ENCODE results near the gene KISS1R.
"Not testable (repeated sequence)": the region's sequence is repeated elsewhere in the genome, so short reads cannot be mapped to it uniquely, and the experiment has no call there.

Gene KISS1R

DNA sequence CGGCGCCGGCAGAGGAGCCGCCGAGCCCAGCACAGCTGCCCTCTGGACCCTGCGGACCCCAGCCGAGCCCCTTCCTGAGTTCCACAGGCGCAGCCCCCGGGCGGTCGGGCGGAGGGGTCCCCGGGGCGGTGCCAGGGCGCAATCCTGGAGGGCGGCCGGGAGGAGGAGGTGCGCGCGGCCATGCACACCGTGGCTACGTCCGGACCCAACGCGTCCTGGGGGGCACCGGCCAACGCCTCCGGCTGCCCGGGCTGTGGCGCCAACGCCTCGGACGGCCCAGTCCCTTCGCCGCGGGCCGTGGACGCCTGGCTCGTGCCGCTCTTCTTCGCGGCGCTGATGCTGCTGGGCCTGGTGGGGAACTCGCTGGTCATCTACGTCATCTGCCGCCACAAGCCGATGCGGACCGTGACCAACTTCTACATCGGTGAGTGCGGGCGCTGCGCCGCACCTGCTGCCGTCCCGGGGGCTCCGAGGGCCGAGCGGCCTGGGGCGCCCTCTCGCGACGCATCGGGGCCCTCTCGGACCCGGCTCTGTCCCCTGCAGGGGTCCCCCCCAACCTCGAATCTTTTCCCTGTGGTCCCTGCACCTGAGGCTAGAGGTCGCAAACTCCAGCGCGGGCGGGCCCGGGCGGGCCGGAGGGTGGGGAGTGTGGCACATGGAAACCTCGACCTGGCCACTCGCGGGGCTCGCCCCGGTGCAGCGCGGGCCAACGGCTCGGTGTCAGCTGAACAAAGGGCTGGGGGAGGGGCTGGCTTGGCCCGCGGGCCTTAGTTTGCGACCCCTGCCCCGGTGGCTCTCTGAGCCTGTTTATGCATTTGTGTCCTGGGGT, at the start of gene KISS1R:
Gene KISS1R (plus strand): TSS at position 11 of the 829 bp plus-strand sequence. CDS start 170 bp downstream, at position 181.
- DNase-seq, result no peak

DNA sequence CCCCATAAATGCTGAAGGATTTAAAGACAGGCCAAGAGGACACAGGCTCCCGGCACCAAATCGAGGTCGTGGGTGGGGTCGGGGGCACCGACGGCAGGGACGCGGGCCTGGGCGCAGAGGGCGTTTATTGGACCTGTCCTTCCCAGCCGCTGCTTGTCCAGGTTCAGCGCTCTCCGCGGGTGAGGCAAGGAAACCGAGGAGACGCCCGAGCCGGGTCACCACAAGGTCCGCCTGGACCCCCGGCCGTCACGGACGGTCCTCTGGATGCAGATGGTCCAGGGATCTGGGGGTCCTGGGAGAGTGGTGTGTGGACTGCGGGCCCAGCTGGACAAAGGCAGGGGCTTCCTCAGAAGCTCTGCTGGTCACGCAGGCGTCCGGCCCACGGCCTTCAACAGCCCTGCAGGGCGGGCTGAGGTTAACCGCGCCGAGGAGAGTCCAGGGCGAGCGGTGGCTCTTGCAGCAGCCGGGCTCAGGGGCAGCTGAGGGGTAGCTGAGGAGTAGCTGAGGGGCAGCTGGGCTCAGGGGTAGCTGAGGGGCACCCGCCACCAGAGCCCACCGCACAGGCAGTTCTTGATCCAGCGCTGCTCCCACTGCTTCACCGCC, 49.2 kb upstream of the KISS1R start:
- DNase-seq, result no peak

DNA sequence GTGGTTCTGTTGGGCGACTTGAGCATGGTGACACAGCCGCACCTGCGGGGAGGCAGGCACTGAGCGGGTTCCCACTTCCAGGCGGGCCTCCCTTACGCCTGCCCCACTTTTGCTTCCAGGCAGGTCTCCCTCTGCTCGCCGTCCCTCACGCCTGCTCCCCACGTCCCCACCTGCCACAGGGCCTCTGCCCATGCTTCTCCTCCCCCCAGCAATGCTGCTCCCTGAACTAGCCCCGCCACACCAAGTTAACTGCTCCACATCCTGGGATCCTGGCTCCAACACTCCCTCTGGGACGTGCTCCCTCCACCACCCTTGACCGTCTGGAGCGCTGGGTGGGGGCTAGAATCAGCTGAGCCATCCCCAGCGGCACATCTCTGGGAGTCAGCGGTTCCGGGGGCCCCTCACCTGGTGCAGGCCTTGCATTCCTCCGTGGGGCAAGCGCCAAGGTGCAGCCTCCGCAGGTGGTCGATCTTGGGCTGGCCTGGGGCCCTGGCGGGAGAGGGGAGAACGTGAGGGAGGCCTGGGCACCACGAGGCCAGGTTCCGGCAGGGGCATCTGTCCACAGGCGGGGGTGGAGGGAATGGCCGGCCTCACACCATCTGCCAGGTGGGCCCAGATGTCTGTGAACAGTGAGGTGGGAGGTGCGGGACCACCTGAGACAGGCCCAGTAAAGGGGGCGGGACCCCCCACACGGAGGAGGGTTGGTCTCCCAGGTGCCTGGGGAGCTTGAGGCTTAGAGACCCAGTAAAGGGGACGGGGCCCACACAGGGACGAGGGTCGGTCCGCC, 48.5 kb upstream of the KISS1R start:
- DNase-seq, result no peak

DNA sequence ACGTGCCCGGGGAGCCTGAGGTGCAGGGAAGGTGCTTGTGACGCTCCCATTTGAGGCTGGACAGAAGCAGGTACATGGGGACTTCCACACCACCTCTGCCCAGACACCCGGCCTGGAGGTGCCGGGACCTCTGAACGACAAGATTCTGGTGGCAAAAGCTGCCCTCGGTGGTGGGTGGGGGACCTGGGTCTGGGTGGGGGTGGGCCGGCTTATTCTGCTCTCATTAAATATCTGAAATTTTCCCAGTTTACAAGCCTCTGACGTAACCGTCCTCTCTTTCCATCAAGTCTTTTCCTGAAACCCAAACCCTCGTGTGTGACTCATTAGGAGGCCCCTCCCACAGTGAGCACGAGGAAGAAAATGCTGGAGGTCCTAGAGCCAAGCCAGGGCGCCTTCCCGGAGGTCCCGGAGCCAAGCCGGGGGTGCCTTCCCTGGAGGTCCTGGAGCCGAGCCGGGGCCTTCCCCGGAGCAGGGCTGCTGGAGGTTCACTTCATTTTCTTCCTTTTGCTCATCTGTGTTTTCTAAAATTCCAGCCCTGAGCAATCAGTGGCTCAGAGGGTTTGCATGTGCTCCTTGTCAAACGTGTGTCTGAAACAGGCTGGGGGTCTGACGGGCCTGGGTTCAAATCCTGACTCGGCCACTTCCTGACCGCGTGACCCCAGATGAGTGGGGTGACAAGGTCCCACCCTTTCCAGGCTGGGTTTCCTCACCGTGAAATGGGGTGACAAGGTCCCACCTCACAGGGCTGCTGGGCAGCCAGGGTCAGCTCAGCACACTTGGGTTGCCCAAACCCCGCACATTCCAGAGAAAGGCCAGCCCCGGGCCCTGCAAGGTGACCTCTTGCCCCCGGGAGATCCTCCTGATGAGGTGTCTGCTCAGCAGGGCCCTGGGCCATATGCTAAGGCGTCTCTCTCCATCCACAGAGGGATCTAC, 47.6 kb upstream of the KISS1R start:
- peak; percentile 72 for DNase-seq

DNA sequence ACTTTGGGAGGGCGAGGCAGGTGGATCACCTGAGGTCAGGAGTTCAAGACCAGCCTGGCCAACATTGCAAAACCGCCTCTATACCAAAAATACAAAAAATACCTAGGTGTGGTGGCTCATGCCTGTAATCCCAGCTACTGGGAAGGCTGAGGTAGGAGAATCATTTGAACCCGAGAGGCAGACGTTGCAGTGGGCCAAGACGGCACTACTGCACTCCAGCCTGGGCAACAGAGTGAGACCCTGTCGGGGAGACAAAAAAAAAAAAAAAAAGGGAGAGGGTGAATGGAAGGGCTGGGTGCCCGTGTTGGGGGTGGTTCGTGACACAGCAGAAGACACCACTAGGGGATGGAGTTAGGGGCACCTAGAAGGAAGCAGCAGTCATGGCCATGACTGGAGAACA, 46.8 kb upstream of the KISS1R start:
- DNase-seq, result no peak

DNA sequence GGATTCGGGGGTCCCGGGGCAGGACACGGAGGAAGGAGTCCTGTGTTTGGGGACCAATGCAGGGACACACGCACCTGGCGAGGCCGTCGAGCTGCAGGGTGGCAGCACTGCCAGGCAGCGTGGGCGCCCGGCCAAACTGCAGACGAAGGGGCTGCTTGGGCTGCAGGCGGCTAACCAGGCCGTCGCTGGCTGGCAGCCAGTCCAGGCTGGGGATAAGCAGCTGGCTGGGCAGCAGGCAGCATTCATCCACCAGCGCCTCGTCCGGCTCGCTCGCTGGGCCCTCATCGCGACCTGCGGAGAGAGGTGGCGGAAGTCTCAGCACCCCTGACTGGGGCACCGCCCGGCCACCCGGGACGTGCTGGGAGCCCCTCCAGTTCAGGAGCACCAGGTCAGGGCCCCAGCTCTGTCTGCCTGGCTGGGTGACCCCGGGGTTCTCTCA, 46.2 kb upstream of the KISS1R start:
- no peak for DNase-seq

DNA sequence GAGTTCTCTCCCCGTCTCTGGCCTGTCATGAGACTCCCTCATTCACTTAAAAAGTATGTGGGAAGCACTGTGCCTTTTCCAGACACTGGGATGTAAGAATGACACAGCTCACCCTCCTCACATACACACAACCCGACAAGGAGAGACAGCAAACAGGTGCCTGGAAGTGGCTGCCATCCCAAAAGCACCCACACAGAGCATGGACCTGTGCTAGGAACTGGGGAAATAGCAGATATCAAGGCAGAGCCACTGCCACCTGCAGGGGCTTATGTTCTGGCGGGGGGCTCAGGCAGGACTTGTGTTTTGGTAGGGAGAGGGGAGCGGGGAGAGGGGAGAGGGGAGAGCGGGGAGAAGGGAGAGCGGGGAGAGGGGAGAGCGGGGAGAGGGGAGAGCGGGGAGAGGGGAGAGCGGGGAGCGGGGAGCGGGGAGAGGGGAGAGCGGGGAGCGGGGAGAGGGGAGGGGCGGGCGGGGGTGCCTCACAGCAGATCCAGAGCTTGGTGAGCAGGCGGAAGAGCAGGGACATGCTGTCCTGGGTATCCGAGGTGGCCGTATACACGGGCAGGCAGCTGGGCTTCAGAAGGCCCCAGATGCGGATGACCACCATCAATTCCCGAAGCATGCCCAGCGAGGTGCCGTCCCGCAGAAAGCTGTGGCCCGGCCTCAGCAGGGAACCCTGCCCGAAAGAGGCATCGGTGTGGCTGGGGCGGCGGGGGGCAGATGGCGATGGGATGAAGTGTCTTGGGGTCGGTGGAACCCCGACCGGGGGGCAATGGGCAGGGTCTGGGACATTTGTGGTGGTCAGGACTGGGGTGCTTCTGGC, 45.5 kb upstream of the KISS1R start:
- no peak for DNase-seq

DNA sequence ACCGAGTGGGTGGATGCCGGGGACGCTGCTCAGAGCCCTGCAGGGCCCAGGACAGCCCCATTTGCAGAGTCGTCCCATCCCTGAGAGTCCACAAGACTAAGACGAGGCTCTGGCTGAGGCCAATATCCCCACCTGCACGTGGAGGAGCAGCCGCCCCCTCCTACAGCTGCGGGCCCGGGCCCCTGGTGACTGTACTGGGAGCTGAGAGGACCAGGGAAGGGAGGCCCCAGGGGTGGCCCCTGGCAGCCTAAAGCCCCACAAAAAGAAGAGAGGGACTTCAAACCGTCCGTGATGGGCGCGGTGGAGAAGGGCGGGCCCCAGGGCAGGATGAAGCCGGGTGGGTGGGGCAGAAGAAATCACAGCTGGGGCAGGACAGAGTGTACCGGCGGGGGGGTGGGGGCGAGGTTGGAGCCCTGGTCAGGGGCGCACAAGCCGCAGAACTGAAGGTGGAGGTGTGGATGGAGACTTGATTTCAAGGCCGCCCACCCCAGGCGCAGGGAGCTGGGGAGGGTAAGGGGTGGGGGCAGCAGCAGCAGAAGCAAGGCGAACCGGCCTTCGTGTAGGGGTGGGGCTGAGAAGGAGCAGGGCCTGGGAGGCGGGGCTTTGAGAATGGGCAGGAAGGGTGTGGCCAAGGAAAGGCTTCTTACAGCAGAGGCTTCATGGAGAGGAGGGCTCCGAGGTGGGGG, 44.7 kb upstream of the KISS1R start:
- DNase-seq, result no peak

DNA sequence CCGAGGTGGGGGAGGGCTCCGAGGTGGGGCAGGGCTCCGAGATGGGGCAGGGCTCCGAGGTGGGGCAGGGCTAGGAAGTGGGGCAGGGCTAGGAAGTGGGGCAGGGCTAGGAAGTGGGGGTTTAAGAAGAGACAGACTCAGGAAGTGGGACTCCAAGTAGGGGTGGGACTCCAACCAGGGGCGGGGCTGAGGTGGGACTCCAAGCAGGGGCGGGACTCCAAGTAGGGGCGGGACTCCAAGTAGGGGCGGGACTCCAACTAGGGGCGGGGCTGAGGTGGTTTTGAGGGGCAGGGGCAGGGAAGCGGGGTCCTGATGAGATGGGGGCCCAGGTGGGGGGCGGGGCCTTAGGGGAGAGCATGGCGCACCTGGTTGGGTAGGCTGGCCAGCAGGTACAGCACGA, 44.0 kb upstream of the KISS1R start:
- DNase-seq, result no peak

DNA sequence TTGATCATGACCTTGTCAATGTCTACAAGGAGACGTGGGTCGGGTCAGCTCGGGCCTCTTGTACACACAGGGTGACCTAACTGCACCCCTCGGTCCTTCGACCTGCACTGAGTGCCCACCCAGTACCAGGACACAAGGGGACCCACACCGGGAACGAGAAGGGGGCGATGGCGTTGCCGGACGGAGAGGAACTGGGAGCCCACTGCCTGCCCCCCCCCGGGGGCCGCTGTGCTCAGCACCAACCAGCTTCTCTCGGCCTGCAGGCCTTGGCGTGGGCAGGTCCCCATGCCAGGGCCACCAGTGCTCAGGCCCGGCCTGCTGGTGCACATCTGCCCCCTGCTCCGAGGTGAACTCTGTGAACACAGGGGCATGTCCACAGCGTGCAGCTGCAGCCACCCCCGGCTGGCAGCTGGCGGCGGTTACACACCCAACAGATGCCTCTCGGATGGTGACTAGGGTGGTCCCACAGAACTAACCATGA, 43.5 kb upstream of the KISS1R start:
- no peak for DNase-seq

DNA sequence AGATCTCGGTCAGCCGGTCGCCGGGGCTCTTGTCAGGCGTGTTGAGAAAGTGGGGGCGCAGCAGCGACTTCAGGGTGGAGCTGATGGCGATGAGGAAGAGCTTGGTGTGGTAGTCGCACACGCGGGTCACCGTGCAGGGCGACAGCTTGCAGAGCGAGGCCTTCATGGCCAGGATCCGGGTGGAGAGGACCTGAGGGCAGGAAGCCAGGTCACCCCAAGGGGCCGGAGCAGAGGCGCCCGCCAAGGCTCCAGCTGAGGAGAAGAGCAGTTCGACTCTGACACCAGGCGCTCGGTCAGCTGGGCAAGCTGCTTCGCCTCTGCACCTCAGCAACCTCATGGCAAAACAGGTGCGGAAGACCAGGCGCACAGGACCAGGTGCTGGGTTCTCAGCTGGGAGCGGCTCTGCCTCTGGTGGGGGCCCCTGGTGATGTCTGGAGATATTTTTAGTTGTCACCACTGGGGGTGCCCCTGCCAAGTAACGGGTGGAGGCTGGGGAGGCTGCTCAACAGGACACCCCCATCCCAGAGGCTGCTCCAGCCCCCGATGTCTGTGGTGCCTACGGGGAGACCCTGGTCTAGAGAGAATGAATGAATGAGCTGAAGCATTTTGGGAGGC, 41.8 kb upstream of the KISS1R start:
- DNase-seq, result no peak

DNA sequence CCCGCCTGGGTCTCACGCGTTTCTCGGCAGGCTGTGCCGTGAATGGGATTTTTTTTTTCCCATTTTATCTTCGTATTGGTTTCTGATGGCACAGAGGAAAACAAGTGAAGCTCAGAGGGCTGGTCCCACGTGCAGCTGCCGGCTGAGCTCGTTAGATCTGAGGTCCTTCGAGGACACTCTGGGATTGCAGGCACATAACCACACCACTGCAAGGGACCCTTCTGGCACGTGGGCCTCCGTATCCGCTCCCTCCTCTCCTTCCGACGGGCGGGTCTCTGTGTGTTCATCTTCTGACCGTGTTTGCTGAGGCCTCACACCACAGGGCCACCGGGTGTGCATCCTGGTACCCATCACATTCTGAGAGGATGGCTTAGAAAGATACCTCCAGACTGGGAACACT, 41.0 kb upstream of the KISS1R start:
- no peak for DNase-seq

DNA sequence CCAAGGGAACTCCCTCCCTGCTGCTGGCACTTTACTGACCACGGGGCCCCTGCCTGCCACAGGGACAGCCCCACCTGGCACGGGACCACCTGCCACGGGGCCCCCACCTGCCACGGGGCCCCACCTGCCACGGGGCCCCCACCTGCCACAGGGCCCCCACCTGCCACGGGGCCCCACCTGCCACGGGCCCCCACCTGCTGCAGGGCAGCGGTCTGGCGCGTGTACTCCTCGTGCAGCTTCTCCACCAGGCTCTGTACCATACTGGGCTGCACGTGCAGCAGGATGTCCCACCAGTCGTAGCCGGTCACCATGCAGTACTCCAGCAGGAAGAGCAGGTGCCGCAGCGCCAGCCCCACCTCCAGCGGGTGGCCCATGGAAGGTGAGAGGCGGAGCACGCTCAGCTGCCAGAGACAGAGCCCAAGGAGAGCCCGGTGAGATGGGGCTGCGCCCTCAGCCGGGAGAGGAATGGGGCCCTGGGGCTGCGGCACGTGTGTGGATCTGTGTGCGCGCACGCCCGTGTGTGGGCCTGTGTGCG, 40.3 kb upstream of the KISS1R start:
- DNase-seq, result no peak

DNA sequence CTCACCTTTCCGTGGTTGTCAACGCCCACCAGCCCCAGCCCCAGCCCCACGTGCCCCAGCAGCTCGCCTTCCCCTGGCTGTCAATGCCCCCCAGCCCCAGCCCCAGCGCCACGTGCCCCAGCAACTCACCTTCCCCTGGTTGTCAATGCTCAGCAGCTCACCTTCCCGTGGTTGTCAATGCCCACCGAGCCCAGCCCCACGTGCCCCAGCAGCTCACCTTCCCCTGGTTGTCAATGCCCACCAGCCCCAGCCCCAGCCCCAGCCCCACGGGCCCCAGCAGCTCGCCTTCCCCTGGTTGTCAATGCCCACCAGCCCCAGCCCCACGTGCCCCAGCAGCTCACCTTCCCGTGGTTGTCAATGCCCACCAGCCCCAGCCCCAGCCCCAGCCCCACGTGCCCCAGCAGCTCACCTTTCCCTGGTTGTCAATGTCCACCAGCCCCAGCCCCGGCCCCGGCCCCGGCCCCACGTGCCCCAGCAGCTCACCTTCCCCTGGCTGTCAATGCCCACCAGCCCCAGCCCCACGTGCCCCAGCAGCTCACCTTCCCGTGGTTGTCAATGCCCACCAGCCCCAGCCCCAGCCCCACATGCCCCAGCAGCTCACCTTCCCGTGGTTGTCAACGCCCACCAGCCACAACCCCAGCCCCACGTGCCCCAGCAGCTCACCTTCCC, 39.0 kb upstream of the KISS1R start:
- DNase-seq, result not testable (repeated sequence)

DNA sequence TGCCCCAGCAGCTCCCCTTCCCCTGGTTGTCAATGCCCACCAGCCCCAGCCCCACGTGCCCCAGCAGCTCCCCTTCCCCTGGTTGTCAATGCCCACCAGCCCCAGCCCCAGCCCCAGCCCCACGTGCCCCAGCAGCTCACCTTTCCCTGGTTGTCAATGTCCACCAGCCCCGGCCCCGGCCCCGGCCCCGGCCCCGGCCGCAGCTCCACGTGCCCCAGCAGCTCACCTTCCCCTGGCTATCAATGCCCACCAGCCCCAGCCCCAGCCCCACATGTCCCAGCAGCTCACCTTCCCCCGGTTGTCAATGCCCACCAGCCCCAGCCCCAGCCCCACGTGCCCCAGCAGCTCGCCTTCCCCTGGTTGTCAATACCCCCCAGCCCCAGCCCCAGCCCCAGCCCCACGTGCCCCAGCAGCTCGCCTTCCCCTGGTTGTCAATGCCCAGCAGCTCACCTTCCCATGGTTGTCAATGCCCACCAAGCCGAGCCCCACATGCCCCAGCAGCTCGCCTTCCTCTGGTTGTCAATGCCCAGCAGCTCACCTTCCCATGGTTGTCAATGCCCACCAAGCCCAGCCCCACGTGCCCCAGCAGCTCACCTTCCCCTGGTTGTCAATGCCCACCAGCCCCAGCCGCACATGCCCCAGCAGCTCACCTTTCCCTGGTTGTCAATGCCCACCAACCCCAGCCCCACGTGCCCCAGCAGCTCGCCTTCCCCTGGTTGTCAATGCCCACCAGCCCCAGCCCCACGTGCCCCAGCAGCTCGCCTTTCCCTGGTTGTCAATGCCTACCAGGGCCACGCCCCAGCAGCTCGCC, 38.2 kb upstream of the KISS1R start:
- not testable (repeated sequence) for DNase-seq

DNA sequence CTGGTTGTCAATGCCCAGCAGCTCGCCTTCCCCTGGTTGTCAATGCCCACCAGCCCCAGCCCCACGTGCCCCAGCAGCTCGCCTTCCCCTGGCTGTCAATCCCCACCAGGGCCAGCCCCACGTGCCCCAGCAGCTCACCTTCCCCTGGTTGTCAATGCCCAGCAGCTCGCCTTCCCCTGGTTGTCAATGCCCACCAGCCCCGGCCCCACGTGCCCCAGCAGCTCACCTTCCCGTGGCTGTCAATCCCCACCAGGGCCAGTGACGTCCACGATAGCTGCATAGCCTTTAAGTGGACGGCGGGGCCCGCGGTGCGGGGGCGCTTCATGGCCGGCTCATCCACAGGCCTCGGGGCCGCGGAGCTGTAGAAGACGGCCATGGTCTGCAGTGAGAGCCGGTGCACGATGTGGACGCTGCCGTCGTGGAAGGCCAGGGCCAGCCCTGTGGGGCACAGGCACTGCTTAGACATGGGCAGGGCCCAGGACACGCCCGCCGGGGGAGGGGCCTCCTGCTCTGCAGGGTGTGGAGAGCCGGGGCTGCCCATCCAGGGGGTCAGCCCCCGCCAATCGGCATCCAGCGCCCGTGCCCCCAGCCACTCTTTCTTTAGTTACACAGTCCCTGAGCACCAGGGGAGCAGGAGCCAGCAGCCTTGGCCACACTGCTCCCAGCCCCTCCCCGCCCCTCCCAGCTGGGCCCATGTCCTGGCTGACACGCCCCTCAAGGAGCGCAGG, 37.3 kb upstream of the KISS1R start:
- no peak for DNase-seq

DNA sequence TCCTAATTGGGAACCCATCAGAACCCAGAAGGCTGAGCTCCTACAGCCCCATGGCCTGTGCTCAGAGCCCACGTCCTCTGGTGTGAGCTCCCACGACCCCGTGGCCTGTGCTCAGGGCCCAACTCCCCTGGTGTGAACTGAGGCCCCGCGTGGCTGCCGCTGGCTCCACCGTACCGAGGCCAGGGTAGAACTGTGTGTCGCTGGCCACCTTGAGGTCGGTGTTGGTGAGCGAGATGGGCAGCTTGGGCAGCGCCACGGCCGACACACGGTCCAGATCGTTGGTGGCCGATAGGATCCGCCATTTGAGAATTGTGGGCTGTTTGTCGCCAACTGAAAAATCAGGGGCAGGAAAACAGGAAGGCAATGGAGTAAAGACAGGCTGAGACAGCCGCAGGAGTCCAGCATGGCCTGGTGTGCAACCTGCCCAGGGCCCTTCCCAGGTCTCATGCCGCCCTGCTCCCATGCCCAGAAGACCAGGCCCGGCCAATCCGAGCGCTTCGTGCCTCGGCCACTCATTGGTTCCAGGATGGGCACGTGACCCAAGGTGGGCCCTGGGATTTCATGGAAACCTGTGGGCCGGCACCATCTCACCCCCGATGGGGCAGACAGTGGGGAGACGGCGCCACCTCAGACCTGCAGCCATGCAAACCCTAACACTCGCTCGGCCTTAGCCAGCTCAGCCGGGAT, 35.6 kb upstream of the KISS1R start:
- no peak for DNase-seq

Data from right forelimb (tissue), 1 donor.